ENCODE results near the gene POC1B.

POC1B gene

DNA sequence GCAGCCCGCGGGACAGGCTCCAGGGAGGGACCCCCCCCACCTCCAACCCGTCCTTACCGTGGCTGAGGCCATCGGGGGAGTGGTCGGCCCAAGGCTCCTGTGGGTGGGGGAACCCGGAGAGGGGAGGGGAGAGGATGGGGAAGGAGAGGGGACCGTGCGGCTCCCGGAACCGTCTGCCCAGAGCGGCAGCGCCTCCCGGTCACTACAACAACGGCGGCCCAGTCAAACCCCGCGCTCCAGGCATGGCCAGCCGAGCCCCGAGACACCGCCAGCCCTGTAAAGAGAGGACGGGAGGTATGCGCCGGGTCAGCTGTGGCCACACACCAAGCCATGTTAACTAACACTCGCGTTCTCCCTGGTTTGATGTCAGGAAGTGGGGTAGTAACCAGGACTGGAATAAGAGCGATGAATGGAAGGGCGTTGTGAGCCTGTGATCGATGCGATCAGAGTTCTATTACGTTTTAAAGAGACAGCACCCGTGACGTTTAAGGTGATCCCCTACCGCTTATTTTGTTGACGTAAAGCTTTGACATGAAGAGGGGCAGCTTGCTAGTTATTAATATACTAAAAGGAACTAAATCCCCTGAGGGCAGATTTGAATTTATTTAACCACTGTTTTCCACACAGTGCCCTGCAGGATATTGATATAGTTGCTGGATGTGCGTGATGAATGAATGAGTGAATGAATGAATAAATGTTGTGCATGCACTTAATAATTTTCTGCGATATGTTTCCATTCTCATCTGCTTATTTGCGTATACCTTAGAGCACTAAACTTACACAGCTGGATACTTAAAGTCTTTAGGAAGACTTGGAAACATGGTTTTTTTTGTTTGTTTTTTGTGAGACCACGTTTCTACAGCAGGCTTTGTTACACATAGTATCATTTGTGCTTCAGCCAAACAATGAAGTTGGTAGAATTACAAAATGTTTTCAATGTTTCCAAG, at the start of gene POC1B:
POC1B (minus strand) TSS at position 224 of the 947 bp plus-strand sequence; CDS start at position 72, 152 bp downstream.
- DNase-seq: peak; percentile 78

GRCh38 chr12:89575374-89575773, 49.5 kb upstream of the POC1B start:
- DNase-seq: no peak

DNA sequence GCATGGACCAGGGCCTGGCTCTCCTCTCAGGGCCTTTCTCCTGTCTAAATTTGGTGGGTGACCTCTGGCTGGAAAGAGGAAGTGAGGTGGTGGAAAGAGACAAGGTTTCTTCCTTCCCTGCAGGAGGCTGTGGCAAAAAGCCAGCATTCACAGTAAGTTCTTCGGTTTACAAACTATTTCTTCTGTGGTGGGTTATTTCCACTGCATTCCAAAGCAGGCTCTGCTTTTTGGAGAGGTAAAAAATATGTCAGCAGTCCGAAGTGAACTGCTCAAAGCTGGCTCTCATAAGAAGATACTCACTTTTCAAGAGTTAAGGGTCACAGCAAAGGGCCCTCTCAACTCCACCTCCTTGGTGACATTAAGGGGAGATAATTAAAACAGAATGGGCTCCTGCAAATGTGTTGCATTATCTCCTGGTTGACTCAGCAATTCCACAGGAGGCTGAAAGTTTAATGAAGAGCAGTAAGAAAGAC, 48.9 kb upstream of the POC1B start:
- no peak for DNase-seq

DNA sequence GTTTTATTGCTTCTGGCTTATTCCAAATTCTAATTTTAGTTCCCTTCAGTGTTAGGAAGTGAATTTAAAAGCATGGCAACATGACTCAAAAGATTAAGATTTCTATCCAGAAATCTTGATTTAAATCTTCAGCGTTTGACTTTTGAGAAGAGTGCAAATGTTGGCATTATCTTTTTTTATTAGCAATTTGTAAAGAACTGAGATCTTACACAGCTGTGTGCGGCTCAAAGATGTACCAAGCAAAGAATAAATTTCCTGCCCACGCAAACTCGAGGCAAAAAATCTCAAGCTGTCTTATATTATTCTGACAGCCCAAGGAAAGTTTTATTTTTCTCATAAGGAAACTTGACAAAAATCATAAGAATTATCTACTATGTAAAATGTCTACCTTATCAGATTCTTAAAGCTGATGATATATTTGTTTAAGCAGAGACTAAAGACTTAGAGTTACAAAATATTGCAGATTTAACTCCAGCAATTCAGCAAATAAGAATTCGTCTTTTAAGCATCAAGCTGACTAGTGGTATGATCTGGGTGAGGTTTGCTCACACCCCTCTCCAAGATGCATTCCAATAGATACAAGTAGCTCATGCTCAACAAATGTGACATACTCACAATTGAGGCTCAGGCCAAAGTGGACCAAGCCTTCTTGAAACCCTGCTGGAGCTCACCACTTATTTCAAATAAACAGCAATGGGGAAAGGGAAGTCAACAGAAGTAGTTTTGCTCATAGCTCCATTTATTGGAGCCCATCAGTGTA, 47.4 kb upstream of the POC1B start:
- no peak for DNase-seq

DNA sequence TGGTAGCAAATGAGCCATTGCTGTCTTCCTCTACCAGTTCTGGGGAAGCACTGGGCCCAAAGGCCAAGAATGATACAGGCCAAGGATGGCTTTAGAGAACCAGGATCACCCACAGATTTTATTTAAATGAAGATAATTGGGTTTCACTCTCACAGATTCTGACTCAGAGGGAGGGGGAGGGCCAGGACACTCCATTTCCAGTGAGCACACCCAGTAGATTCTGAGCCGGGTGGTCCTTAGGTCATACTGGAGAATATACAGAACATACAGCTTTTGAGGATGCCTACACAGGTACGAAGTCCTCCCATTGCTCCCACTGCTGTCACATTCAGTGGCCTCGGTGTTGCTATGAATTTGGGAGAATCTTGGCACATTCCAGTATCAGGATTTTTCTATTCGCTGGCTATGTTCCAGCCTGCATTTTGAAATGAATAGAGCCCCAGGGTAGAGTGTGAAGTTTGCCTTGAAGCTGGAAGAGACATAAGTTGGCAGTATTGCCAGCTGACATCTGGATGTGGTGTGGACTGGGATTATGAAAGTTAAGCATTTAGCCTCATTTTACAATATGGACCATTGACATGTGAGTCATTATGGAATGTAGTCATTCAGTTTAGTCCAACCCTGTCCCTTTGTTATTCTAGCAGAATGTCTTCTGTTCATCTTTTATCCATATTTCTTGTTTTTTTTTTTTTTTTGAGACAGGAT, 45.8 kb upstream of the POC1B start:
- DNase-seq: no peak

GRCh38 chr12:89568484-89568883, 42.6 kb upstream of the POC1B start:
- DNase-seq: no peak

- no peak for DNase-seq
Measured at GRCh38 chr12:89567691-89568239, 41.9 kb upstream of the POC1B start.

DNA sequence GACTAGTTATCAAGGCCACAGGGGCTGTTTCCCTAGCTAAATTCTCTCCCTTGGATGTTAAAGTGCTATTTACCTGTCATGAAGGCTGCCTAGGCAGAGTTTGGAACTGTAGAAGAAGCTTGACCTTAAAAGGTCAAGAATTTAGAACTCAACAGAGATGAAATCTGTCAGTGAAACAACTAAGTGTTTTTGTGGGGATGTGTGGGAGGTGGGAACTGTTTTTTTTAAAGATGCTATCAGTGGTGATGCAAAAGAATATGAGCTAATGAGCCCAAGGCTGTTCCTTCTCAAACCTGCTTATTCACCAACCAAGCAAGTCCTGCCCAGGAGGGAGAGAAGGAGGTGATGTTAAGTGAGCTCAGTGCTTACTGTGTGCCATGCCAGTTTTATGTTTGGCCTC, 40.8 kb upstream of the POC1B start:
- no peak for DNase-seq

DNA sequence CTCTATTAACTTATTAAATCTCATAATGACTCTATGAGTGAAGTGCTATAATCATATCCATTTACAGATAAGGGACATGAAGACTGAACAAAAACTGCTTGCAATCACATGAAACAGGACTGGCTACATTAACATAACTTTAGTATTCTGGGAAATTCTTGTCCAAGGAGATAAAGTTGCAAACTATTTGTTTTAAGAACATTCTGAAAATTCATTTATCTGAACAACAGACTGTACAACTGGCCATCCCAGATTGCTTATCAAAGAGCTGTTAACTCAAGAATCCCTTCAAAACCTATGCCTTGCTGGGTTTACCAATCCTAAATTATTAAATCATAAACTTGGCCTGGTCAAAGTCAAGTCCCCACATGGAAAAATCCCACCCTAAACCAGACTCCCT, 39.2 kb upstream of the POC1B start:
- DNase-seq: no peak

DNA sequence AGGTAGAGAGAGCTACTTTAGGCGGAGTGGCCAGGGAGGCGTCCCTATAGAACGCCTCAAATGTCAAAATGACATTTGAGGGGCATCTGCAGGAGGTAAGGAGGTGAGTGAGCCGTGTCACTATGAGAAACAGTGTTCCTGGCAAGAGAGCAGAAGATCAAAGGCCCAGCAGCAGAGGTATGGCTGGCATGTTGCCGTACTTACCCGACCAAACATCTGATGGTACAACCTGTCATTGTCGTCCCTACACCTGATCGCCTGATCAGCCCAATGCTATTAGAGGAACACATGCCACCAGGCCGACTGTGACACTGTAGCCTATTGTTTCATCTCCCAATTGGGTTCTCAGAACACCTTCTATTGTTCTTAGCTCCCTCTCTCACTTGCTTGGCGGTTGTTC, 33.9 kb upstream of the POC1B start:
- no peak for DNase-seq

- DNase-seq: no peak
Measured at GRCh38 chr12:89556976-89557375, 31.1 kb upstream of the POC1B start.

DNA sequence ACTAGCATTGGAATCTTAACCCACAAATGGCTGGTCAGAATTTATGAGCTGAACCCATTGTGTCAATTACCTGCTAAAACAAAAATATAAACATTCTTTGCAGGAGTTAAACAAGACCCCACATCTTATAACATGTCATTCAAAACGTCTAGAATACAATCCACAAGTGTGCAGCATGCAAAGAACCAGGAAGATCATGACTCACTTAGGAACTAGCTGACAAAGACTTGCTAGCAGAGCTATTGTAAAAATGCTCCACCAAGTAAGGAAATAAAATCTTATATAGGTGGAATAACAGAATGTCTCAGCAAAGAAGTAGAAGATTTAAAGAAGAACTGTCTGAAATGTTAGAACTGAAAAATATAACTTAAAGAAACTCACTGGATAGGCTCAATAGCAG, 26.5 kb upstream of the POC1B start:
- no peak for DNase-seq

DNA sequence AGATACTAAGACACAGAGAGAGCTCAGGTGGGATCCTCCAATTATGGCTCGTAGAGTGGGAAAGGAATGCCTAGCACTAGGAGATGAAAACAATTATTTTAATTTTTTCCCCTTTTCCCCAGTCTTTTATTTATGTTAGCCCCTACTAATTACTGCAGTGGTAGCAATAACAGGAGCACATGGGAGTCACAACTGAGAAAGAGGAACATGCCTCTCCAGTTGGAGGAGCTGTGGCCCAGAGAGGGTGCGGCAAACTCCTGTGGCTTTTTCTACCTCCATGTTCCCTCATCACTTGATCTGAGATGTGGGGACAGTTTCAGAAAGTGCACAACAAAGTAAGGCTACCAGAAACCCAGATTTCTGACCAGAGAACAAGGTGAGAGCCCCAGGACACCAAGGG, 25.9 kb upstream of the POC1B start:
- DNase-seq: no peak

DNA sequence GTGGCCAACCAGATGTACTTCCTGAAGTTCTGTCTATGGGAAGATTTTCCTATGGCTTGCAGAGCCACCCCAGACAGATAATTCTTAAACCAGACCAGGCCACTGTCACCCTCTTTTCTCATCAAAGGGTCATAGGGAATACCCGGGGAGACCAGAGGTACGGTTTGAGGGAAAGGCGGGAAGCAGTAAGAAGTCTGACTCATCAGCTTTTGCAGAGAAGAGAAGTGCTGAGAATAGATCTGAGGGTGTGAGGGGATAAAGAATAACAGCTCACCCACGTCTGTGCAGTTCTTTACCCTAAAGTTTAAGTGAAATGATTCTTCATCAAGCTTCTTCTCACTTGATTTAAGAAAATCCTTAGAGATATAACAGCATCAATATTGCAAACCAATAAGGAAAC, 21.3 kb upstream of the POC1B start:
- DNase-seq: no peak

- DNase-seq: no peak
Measured at GRCh38 chr12:89546151-89546550, 20.3 kb upstream of the POC1B start.

DNA sequence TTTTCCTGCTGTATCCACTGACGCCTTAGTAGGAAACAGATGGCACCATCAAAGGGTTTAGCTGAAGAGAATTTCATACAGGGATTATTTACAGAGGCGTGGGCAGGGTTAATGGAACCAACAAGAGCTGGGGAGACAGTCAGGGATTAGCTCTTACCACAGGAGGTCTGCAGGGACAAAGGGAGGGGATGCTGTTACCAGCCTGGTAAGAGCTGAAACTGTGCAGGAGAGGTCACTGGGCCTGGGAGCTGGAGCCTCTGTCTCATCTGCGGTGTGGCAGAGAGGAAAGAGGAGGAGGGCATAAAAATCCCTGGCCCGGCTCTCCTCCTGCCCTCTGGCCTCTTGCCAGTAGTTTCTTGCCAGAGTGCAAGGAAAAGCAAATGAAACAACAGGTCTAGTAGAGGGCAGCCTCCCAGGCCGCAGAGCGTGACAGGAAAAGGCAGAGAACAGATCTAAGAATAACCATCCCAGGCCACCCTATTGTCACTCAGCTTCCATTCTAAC, 18.9 kb upstream of the POC1B start:
- no peak for DNase-seq

DNA sequence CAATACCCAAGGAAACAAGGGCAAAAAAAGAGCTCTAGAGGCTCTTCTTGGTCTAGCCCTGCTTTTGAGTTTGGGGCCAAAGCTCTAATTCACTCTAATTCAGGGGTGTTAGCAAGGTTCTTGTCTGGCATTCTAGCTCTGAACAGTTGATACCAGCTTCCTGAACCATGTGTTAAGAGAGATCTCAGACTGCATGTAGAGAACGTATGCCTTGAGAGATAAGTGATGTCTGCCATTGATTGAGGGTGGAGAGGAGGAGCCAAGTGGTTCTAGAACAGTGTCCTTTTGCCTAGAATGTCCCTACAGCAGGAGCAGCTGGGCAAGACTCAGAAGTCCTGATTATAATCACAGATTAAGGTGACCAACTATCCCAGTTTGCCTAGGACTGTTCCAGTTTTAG, 18.2 kb upstream of the POC1B start:
- no peak for DNase-seq

GRCh38 chr12:89542912-89543592, 17.2 kb upstream of the POC1B start:
- DNase-seq: peak; percentile 72

GRCh38 chr12:89542236-89542635, 16.4 kb upstream of the POC1B start:
- no peak for DNase-seq

DNA sequence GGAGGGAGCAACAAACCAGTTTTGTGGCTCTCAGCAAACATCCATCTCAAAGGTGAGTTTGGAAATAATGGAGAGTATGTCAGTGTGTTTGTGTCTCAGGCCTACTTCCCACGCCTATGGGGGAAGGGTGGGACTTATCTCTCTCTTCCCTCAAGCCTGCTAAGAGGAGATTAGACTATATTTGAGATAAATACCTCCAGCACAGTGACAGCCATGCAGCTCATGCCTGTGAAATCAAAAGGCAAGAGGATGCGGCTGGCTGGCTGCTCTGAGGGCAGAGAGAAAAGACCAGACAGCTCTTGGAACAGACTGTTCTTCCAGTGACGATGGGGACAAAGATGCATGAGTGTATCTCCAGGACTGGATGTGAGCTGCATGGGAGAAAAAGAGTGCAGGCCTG, 14.7 kb upstream of the POC1B start:
- no peak for DNase-seq

- DNase-seq: no peak
Measured at GRCh38 chr12:89539426-89540223, 13.8 kb upstream of the POC1B start.
